Measurements from ENCODE around the gene ENOX1. TPM values are rescaled to one million over a fixed set of nuclear protein-coding genes. Genes with fewer than 3 reads are reported as not detected.
A peak's percentile ranks its signal among the peaks of the same experiment; 100 is the strongest.

The ENOX1 gene
- total RNA-seq, 2 donors from 2014 or later, result 0.78 to 4.3 TPM

DNA sequence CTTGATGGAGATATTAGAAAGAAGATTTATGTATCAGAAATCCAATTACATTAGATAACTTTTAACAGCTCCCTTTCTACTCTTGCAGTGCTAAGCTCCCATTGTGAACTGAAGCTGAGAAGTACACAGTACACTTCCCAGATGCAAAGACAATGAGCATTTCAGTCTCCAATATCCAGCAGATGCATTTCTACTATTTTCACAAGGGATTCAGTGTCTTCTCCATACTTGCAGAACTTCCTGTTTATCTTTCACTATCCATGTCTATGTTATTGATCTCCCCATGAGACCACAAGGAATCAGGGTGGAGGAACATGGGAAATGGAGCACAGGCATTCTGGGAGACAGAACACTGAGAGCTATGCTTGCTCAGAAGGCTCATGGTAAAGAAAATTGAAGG is 207.5 kb downstream of the ENOX1 start:
- DNase-seq, result no peak
- ATAC-seq, result no peak
- H3K27me3 ChIP-seq, result no peaks in the 10 kb centered on the region
- H3K4me3 ChIP-seq, result no peak overlapping the region
- TF ChIP-seq, protein P1, sequence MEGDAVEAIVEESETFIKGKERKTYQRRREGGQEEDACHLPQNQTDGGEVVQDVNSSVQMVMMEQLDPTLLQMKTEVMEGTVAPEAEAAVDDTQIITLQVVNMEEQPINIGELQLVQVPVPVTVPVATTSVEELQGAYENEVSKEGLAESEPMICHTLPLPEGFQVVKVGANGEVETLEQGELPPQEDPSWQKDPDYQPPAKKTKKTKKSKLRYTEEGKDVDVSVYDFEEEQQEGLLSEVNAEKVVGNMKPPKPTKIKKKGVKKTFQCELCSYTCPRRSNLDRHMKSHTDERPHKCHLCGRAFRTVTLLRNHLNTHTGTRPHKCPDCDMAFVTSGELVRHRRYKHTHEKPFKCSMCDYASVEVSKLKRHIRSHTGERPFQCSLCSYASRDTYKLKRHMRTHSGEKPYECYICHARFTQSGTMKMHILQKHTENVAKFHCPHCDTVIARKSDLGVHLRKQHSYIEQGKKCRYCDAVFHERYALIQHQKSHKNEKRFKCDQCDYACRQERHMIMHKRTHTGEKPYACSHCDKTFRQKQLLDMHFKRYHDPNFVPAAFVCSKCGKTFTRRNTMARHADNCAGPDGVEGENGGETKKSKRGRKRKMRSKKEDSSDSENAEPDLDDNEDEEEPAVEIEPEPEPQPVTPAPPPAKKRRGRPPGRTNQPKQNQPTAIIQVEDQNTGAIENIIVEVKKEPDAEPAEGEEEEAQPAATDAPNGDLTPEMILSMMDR (IDR thresholded peaks at IDR 0.05), result no peak
- no peak for TF ChIP-seq POLR2A (IDR thresholded peaks at IDR 0.05)
- no peak overlapping the region for H3K27ac ChIP-seq
- no peaks in the 10 kb centered on the region for H3K36me3 ChIP-seq (replicated peaks in 1 of 2; ENCODE audit: insufficient read depth in 1 of 2, low read depth in 2 of 2)
- H3K4me1 ChIP-seq, result no peaks in the 10 kb centered on the region
- no peaks in the 10 kb centered on the region for H3K9me3 ChIP-seq
- intact Hi-C loops (cut with DNase I), result no loop called here

DNA sequence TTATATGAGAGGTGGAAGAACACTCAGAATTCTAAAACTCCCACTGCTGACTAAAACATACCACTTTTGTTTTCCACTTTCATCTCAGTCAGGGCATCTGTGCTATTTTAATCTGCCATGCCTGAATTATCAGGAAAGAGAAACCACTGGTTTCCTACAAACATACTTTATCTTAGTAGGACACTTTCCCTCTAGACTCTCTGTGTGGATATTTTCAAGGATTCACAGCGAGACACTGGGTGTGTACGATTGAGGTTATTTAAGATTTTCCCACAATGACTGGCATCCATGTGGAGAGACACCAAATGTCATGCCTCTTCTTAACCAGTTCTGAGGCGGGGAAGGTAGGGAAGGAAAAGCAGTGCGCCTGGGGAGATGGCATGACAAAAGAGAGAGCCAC is 212.2 kb downstream of the ENOX1 start:
- intact Hi-C loops (cut with DNase I), result no loop called here
- Histone ChIP-seq H3K27me3 (no peaks in the 10 kb centered on the region), H3K9me3 (no peaks in the 10 kb centered on the region), H3K27ac (no peak overlapping the region), H3K4me3 (no peak overlapping the region), H3K36me3 (replicated peaks in 1 of 2; ENCODE audit: insufficient read depth in 1 of 2, low read depth in 2 of 2) (no peaks in the 10 kb centered on the region), H3K4me1 (peaks cover 4% of the 10 kb centered on the region)
- ATAC-seq (no peak), DNase-seq (no peak)
- WGBS, 2 donors, result 76 to 80% methylated on average over 4 of the region's 4 CpGs
- TF ChIP-seq, protein P1 (IDR thresholded peaks at IDR 0.05), result no peak
- no peak for TF ChIP-seq POLR2A (IDR thresholded peaks at IDR 0.05)

DNA sequence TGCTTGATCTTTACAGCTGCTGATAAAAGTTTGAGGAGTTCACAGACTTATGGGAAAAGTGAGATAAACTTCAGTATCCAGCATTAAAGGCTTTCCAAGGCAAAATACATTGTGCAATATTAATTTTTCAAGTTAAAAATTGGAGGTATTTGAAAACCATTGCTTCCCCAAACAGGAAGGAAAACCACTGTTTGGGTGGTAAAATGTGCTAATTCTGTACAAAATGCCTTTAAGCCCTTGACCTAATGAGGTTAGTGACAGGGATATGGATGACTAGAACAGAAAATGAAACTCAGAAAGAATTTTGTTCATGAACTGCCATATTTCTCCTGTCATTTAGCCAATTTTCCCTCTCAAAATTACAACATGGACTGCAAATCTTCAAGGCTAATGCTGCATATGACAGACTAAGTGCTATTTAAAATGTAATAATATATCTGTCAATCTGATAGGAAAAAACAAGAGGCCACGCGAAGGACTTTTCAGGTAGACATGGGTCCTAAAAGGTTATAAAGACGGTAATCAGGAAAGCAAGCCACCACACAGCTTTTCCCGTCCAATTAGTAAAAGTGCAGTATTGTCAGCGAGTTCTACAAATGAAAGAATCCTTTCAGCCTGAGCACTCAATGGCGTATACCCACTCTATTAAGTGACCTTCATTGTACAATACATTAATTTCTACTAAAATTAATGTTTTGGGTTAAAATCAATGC is 212.8 kb downstream of the ENOX1 start:
- Histone ChIP-seq H3K27me3 (no peaks in the 10 kb centered on the region), H3K36me3 (replicated peaks in 1 of 2; ENCODE audit: insufficient read depth in 1 of 2, low read depth in 2 of 2) (no peaks in the 10 kb centered on the region), H3K9me3 (no peaks in the 10 kb centered on the region), H3K27ac (peak overlapping the region in 1 of 4 donors; percentile 44), H3K4me3 (no peak overlapping the region), H3K4me1 (peaks cover 4% of the 10 kb centered on the region)
- 59 to 61% methylated on average over 6 of the region's 6 CpGs for WGBS, 2 donors
- TF ChIP-seq, protein P1 (IDR thresholded peaks at IDR 0.05), result no peak
- TF ChIP-seq POLR2A (IDR thresholded peaks at IDR 0.05), result no peak
- DNase-seq (no peak), ATAC-seq (no peak)
- intact Hi-C loops (cut with DNase I), result no loop called here

DNA sequence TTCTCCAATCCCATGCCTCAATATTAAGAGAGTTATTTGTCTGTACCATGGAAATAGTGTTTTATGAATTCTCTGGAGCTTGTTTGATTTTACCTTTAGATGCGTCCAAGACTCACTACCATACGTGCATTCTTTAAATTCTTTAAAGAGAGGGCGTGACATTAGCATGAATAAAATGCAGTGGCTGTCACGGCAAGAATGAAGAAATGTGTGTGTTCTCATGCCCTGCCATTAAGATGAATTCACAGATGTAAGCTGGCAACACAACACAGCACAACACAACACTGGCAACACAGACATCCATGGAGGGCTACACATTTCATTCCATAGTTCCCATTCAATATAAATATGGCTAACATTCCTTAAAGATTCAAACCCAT is 213.4 kb downstream of the ENOX1 start:
- ATAC-seq, result peak; percentile 40
- Histone ChIP-seq H3K4me3 (no peak overlapping the region), H3K36me3 (replicated peaks in 1 of 2; ENCODE audit: insufficient read depth in 1 of 2, low read depth in 2 of 2) (no peaks in the 10 kb centered on the region), H3K27ac (peak overlapping the region in 1 of 4 donors; percentile 44), H3K9me3 (no peaks in the 10 kb centered on the region), H3K27me3 (no peaks in the 10 kb centered on the region), H3K4me1 (peaks cover 4% of the 10 kb centered on the region)
- WGBS, 2 donors, result 22 to 42% methylated on average over 4 of the region's 4 CpGs
- no peak for TF ChIP-seq POLR2A (IDR thresholded peaks at IDR 0.05)
- TF ChIP-seq, protein P1 (IDR thresholded peaks at IDR 0.05), result no peak
- intact Hi-C loops (cut with DNase I), result no loop called here
- DNase-seq, result no peak
